OCI-LY7 (cell line): ENCODE results near the gene UNC5A. TPM values are rescaled to one million over a fixed set of nuclear protein-coding genes. Genes with fewer than 3 reads are reported as not detected.

Experiments
- BruUV-seq: library from RNA; stranded (reverse); fragments of 400-500 nt; replicated peaks from 2 replicates; lab custom pipeline; 2021; lab: Mats Ljungman, UMichigan
- CTCF ChIA-PET: fragments of 300-600 bp; sonication (Branson Sonifier 250); formaldehyde crosslinking; loops from one replicate; lab custom pipeline; 2022; ENCODE audit warnings: antibody characterized with exemption; ENCODE audit not compliant: unreplicated experiment; lab: Charles Lee
- POLR2A ChIA-PET: fragments of 300-600 bp; sonication (Branson Sonifier 250); formaldehyde crosslinking; loops from one replicate; lab custom pipeline; 2022; ENCODE audit warnings: antibody characterized with exemption; lab: Charles Lee
- DNase-seq: peaks from one replicate; pipeline ENCODE4 v3.0.0-alpha.2; 2015; ENCODE audit warnings: low spot score
- H2AFZ ChIP-seq: fragments of 200-600 bp; sonication (generic), shearing (Covaris generic); 2 replicates; pipeline ENCODE4 v1.6.1; 2014; ENCODE audit warnings: mild to moderate bottlenecking, antibody characterized with exemption, low read length, moderate library complexity
- H3K27ac ChIP-seq: fragments of 200-600 bp; sonication (generic); 2 replicates; pipeline ENCODE4 v1.5.1; 2014; ENCODE audit warnings: mixed run types, low read depth, mild to moderate bottlenecking, moderate library complexity, low read length, inconsistent platforms; ENCODE audit not compliant: poor library complexity, severe bottlenecking
- H3K36me3 ChIP-seq: fragments of 200-600 bp; sonication (generic); 2 replicates; pipeline ENCODE4 v1.6.1; 2014; ENCODE audit warnings: mild to moderate bottlenecking, antibody characterized with exemption, low read length, moderate library complexity, mixed read lengths; ENCODE audit not compliant: insufficient read depth
- H3K4me1 ChIP-seq: fragments of 200-600 bp; sonication (generic); 2 replicates; pipeline ENCODE4 v1.5.1; 2014; ENCODE audit warnings: mild to moderate bottlenecking, low read length; ENCODE audit not compliant: insufficient read depth, poor library complexity, severe bottlenecking
- H3K4me2 ChIP-seq: fragments of 200-600 bp; sonication (generic); 2 replicates; pipeline ENCODE4 v1.6.1; 2014; ENCODE audit warnings: mild to moderate bottlenecking, low read length
- H3K4me3 ChIP-seq: fragments of 200-600 bp; sonication (generic); 2 replicates; pipeline ENCODE4 v1.5.1; 2014; ENCODE audit warnings: mild to moderate bottlenecking, low read depth, low read length; ENCODE audit not compliant: poor library complexity, severe bottlenecking
- H3K79me2 ChIP-seq: fragments of 200-600 bp; sonication (generic); 2 replicates; pipeline ENCODE4 v1.6.1; 2016; ENCODE audit warnings: low read depth, mild to moderate bottlenecking, low read length, moderate library complexity, mixed read lengths; ENCODE audit not compliant: insufficient read depth
- H3K9me2 ChIP-seq: fragments of 200-600 bp; sonication (generic); 2 replicates; pipeline ENCODE4 v1.6.1; 2016; ENCODE audit warnings: mild to moderate bottlenecking, low read length, mixed read lengths; ENCODE audit not compliant: insufficient read depth
- H3K9me3 ChIP-seq: fragments of 200-600 bp; sonication (generic); 2 replicates; pipeline ENCODE4 v1.6.1; 2014; ENCODE audit warnings: mild to moderate bottlenecking, mixed run types, low read length, mixed read lengths
- H4K20me1 ChIP-seq: fragments of 200-600 bp; sonication (generic); 2 replicates; pipeline ENCODE4 v1.6.1; 2014; ENCODE audit warnings: mild to moderate bottlenecking, antibody characterized with exemption, low read length, moderate library complexity, mixed read lengths; ENCODE audit not compliant: insufficient read depth
- CTCF ChIP-seq: fragments of 200-600 bp; sonication (generic); conservative IDR thresholded peaks from 2 replicates; pipeline ENCODE4 v1.5.1; 2014; ENCODE audit warnings: mild to moderate bottlenecking, antibody characterized with exemption, low read length, moderate library complexity, mixed read lengths
- EZH2phosphoT487 ChIP-seq: fragments of 200-600 bp; sonication (generic); IDR thresholded peaks from 2 replicates; pipeline ENCODE4 v1.6.1; 2018; ENCODE audit warnings: low read depth, borderline replicate concordance, mild to moderate bottlenecking, mixed run types, antibody characterized with exemption, low read length, moderate library complexity, mixed read lengths
- intact Hi-C: fragments of 100-400 bp; cut with micrococcal nuclease; formaldehyde crosslinking; loops from one replicate; pipeline ENCODE4 v1.10.0; 2022; ENCODE audit not compliant: unreplicated experiment
- total RNA-seq, 2 experiments: library from RNA; depleted of rRNA in 1 of 2; stranded (reverse); fragments of >200 nt in 1 of 2; shearing (Covaris generic) in 1 of 2; gene quantifications; 2 replicates each; pipeline ENCODE4 v1.2.3, GENCODE V29; 2014 to 2022

Gene UNC5A
- total RNA-seq, 2 experiments from 2014 or later, result not detected

GRCh38 chr5:176915906-176916305 lies 105.5 kb downstream of the UNC5A start:
- Histone ChIP-seq H4K20me1 (no peaks in the 10 kb centered on the region), H3K79me2 (no peaks in the 10 kb centered on the region), H3K9me3 (no peaks in the 10 kb centered on the region), H3K4me2 (no peak overlapping the region), H3K4me1 (no peaks in the 10 kb centered on the region), H3K4me3 (no peak overlapping the region), H3K27ac (no peak overlapping the region), H3K9me2 (no peaks in the 10 kb centered on the region), H2AFZ (no peak overlapping the region), H3K36me3 (peaks cover 60% of the 10 kb centered on the region)
- DNase-seq, result no peak
- intact Hi-C loops, result no loop called here
- ChIA-PET CTCF (interaction anchor here (0.6 kb wide), 1 partner anchor 61 kb away, joined by 4 read pairs; no protein-coding TSS in a partner anchor), POLR2A (interaction anchor here (0.6 kb wide), 2 partner anchors 38 to 91 kb away, joined by 3 to 5 read pairs; partner anchors contain the start of gene UIMC1)
- TF ChIP-seq CTCF (no peak), EZH2phosphoT487 (no peak)
- no TSS peak for BruUV-seq

- H3K79me2 ChIP-seq, result no peaks in the 10 kb centered on the region
- no peak for DNase-seq
- BruUV-seq, result no TSS peak
- H3K27ac ChIP-seq, result no peak overlapping the region
- TF ChIP-seq CTCF, result no peak
- no peak for TF ChIP-seq EZH2phosphoT487
- intact Hi-C loops, result no loop called here
- H3K9me3 ChIP-seq, result no peaks in the 10 kb centered on the region
- H3K36me3 ChIP-seq, result peaks cover 63% of the 10 kb centered on the region
- H2AFZ ChIP-seq, result no peak overlapping the region
- ChIA-PET POLR2A (interaction anchor here (0.6 kb wide), 1 partner anchor 39 kb away, joined by 3 read pairs; no protein-coding TSS in a partner anchor), CTCF (no interaction called here)
- no peaks in the 10 kb centered on the region for H3K9me2 ChIP-seq
- no peak overlapping the region for H3K4me2 ChIP-seq
- no peaks in the 10 kb centered on the region for H3K4me1 ChIP-seq
- no peaks in the 10 kb centered on the region for H4K20me1 ChIP-seq
- H3K4me3 ChIP-seq, result no peak overlapping the region
Observed at GRCh38 chr5:176916337-176916736, 106.0 kb downstream of the UNC5A start.

- no peaks in the 10 kb centered on the region for H3K9me2 ChIP-seq
- peaks cover 59% of the 10 kb centered on the region for H3K36me3 ChIP-seq
- CTCF ChIA-PET, result no interaction called here
- H3K4me1 ChIP-seq, result no peaks in the 10 kb centered on the region
- intact Hi-C loops, result no loop called here
- H4K20me1 ChIP-seq, result no peaks in the 10 kb centered on the region; the same call in 1 of the 2 replicates
- H3K4me2 ChIP-seq, result no peak overlapping the region
- no peaks in the 10 kb centered on the region for H3K9me3 ChIP-seq
- TF ChIP-seq CTCF (no peak), EZH2phosphoT487 (no peak)
- H3K79me2 ChIP-seq, result no peaks in the 10 kb centered on the region
- no peak overlapping the region for H2AFZ ChIP-seq
- no peak overlapping the region for H3K4me3 ChIP-seq
- DNase-seq, result no peak
- POLR2A ChIA-PET, result no interaction called here
- no peak overlapping the region for H3K27ac ChIP-seq
- no TSS peak for BruUV-seq
Observed at GRCh38 chr5:176918613-176919012, 108.3 kb downstream of the UNC5A start.
